Sigmoid colon (tissue), 7 donors: ENCODE results near the gene DNAJB14. TPM values are rescaled to one million over a fixed set of nuclear protein-coding genes. Genes with fewer than 3 reads are reported as not detected.
A peak's percentile ranks its signal among the peaks of the same experiment; 100 is the strongest.

Experiments used
- DNase-seq: peaks from one replicate; pipeline ENCODE4 v3.0.0-alpha.2; 2019
- H3K27ac ChIP-seq, 4 donors: fragments of 200-600 bp; sonication (generic); one replicate each; pipeline ENCODE4 v1.5.1; 2016 to 2019; ENCODE audit warnings: mild to moderate bottlenecking in 1 of 4
- H3K27me3 ChIP-seq, 3 donors: fragments of 200-600 bp; sonication (generic); one replicate each; pipeline ENCODE4 v1.5.1; 2019; ENCODE audit warnings: mild to moderate bottlenecking in 1 of 3
- H3K36me3 ChIP-seq, 4 donors: fragments of 200-600 bp; sonication (generic); one replicate each; pipeline ENCODE4 v1.5.1; 2016 to 2019
- H3K4me1 ChIP-seq, 4 donors: fragments of 200-600 bp; sonication (generic); one replicate each; pipeline ENCODE4 v1.5.1; 2017 to 2019
- H3K4me3 ChIP-seq, 4 donors: fragments of 200-600 bp; sonication (generic); one replicate each; pipeline ENCODE4 v1.5.1; 2017 to 2019; ENCODE audit warnings: mild to moderate bottlenecking in 2 of 4, moderate library complexity in 1 of 4
- H3K9me3 ChIP-seq, 4 donors: fragments of 200-600 bp in 3 of 4; sonication (generic) in 3 of 4; one replicate each; pipeline versions ENCODE4 v1.5.1 to v1.6.1; 2013 to 2019
- CTCF ChIP-seq, 4 experiments: fragments of 450-650 bp in 3 of 4; fragments of 200-600 bp in 1 of 4; IDR thresholded peaks; one replicate each; pipeline ENCODE4 v1.5.1; 2016 to 2019; ENCODE audit warnings: antibody characterized with exemption in 4 of 4, mild to moderate bottlenecking in 3 of 4, moderate library complexity in 2 of 4
- EP300 ChIP-seq, 4 donors: sonication (generic); formaldehyde crosslinking; IDR thresholded peaks; one replicate each; pipeline ENCODE4 v1.6.1; 2017; ENCODE audit warnings: antibody characterized with exemption in 4 of 4
- POLR2A ChIP-seq, 2 donors: fragments of 450-650 bp; IDR thresholded peaks; one replicate each; pipeline ENCODE4 v1.6.1; 2016; ENCODE audit warnings: antibody characterized with exemption in 2 of 2, mild to moderate bottlenecking in 2 of 2, moderate library complexity in 2 of 2
- POLR2AphosphoS5 ChIP-seq, 4 donors: sonication (generic); formaldehyde crosslinking; IDR thresholded peaks; one replicate each; pipeline ENCODE4 v1.6.1; 2017; ENCODE audit warnings: antibody characterized with exemption in 4 of 4
- WGBS, 2 donors: extraction: QIAGEN DNeasy Blood & Tissue Kit; methylation state at CpG; one replicate each; pipeline ENCODE4 v1.1.7; 2013; 5-methylcytosine and 5-hydroxymethylcytosine counted together
- intact Hi-C: fragments of 100-400 bp; cut with DNase I; formaldehyde crosslinking; loops from one replicate; pipeline ENCODE4 v1.15.1; 2023
- polyA plus RNA-seq, 3 donors: library from polyadenylated mRNA; stranded (reverse); fragments of 200-250 nt; gene quantifications; one replicate each; pipeline ENCODE4 v1.2.3, GENCODE V29; 2013
- total RNA-seq, 4 donors: library from RNA; depleted of rRNA; stranded (reverse); fragments of >200 nt; gene quantifications; one replicate each; pipeline ENCODE4 v1.1.0, GENCODE V29; 2016
- donor health status: healthy with polysubstance abuse.
- donor health status: Bipolar disorder and iron deficiency.
- donor health status: healthy.

Gene DNAJB14
- total and polyA plus RNA-seq, 7 donors = 9.0 to 53.9 (median 31.4) TPM

- Histone ChIP-seq H3K4me1 (no peaks in the 10 kb centered on the region), H3K9me3 (peaks cover 0 to 4% (median 0%) of the 10 kb centered on the region in 4 donors), H3K27me3 (no peaks in the 10 kb centered on the region), H3K36me3 (peaks cover 0 to 37% (median 4%) of the 10 kb centered on the region in 4 donors), H3K27ac (no peak overlapping the region), H3K4me3 (no peak overlapping the region)
- no peak for DNase-seq
- 78 to 95% methylated on average over 2 of the region's 2 CpGs for WGBS, 2 donors
- TF ChIP-seq EP300 (IDR thresholded peaks at IDR 0.05) (no peak), CTCF (IDR thresholded peaks at IDR 0.05) (no peak), POLR2AphosphoS5 (IDR thresholded peaks at IDR 0.05) (no peak), POLR2A (IDR thresholded peaks at IDR 0.05) (no peak)
- intact Hi-C loops = no loop called here
Observed at GRCh38 chr4:99915449-99915848, 31.0 kb downstream of the DNAJB14 start.

- peaks cover 0 to 38% (median 0%) of the 10 kb centered on the region in 4 donors for H3K36me3 ChIP-seq
- no peaks in the 10 kb centered on the region for H3K9me3 ChIP-seq
- H3K27ac ChIP-seq = peak overlapping the region; percentile 86 to 89 (median 88)
- DNase-seq = no peak
- H3K4me3 ChIP-seq = peak overlapping the region in 3 of 4 donors; percentile 73 to 87 (median 80)
- 94 to 96% methylated on average over 16 of the region's 16 CpGs for WGBS, 2 donors
- H3K4me1 ChIP-seq = peaks cover 0 to 44% (median 25%) of the 10 kb centered on the region in 4 donors
- H3K27me3 ChIP-seq = no peaks in the 10 kb centered on the region
- intact Hi-C loops = loop anchor here (2.0 to 10.0 kb wide), 3 partner anchors 37 to 970 kb away; partner anchors contain the start of genes DNAJB14 and EIF4E
- no peak for TF ChIP-seq EP300 (IDR thresholded peaks at IDR 0.05)
- TF ChIP-seq CTCF (IDR thresholded peaks at IDR 0.05) = no peak
- no peak for TF ChIP-seq POLR2A (IDR thresholded peaks at IDR 0.05)
- no peak for TF ChIP-seq POLR2AphosphoS5 (IDR thresholded peaks at IDR 0.05)
Observed at GRCh38 chr4:99894998-99895397, 51.4 kb downstream of the DNAJB14 start.

GRCh38 chr4:99894161-99894997 lies 52.0 kb downstream of the DNAJB14 start, which contains the start of gene LAMTOR3:
Gene LAMTOR3, minus strand, starts transcription at chr4:99894427. Its CDS starts 464 bp downstream, at chr4:99893963.
- peaks cover 0 to 38% (median 0%) of the 10 kb centered on the region in 4 donors for H3K36me3 ChIP-seq
- DNase-seq = peak; percentile 96
- intact Hi-C loops = loop anchor here (2.0 to 10.0 kb wide), 2 partner anchors 52 to 970 kb away; partner anchors contain the start of genes DNAJB14 and EIF4E
- peak within 1 kb of the TSS; percentile 73 to 89 (median 84) for H3K4me3 ChIP-seq
- H3K4me1 ChIP-seq = peaks cover 0 to 47% (median 25%) of the 10 kb centered on the region in 4 donors
- WGBS, 2 donors = 3 to 4% methylated on average over 40 of the region's 40 CpGs
- H3K27ac ChIP-seq = peak within 1 kb of the TSS; percentile 86 to 89 (median 88)
- no peaks in the 10 kb centered on the region for H3K27me3 ChIP-seq
- no peaks in the 10 kb centered on the region for H3K9me3 ChIP-seq
- TF ChIP-seq POLR2A (IDR thresholded peaks at IDR 0.05) = peak in 1 of 2 donors; percentile 6
- peak; percentile 54 to 86 (median 81) for TF ChIP-seq POLR2AphosphoS5 (IDR thresholded peaks at IDR 0.05)
- TF ChIP-seq EP300 (IDR thresholded peaks at IDR 0.05) = no peak

GRCh38 chr4:99893839-99894160 lies 52.6 kb downstream of the DNAJB14 start:
- Histone ChIP-seq H3K4me3 (peak overlapping the region; percentile 73 to 89 (median 84)), H3K27me3 (no peaks in the 10 kb centered on the region), H3K27ac (peak overlapping the region; percentile 86 to 89 (median 88)), H3K4me1 (peaks cover 0 to 53% (median 28%) of the 10 kb centered on the region in 4 donors), H3K36me3 (peaks cover 0 to 38% (median 0%) of the 10 kb centered on the region in 4 donors), H3K9me3 (no peaks in the 10 kb centered on the region)
- DNase-seq = no peak
- WGBS, 2 donors = 1 to 3% methylated on average over 12 of the region's 12 CpGs
- TF ChIP-seq POLR2AphosphoS5 (IDR thresholded peaks at IDR 0.05) (no peak), POLR2A (IDR thresholded peaks at IDR 0.05) (no peak), EP300 (IDR thresholded peaks at IDR 0.05) (no peak), CTCF (IDR thresholded peaks at IDR 0.05) (no peak)
- intact Hi-C loops = loop anchor here (2.0 to 10.0 kb wide), 2 partner anchors 53 to 969 kb away; partner anchors contain the start of genes DNAJB14 and EIF4E

- WGBS, 2 donors = 96% methylated on average over 8 of the region's 8 CpGs
- peaks cover 0 to 60% (median 32%) of the 10 kb centered on the region in 4 donors for H3K4me1 ChIP-seq
- no peaks in the 10 kb centered on the region for H3K27me3 ChIP-seq
- TF ChIP-seq POLR2AphosphoS5 (IDR thresholded peaks at IDR 0.05) (no peak), POLR2A (IDR thresholded peaks at IDR 0.05) (no peak), EP300 (IDR thresholded peaks at IDR 0.05) (no peak)
- intact Hi-C loops = loop anchor here (10.0 kb wide), 1 partner anchor 968 kb away; the partner anchor contains the start of gene EIF4E
- peak overlapping the region in 2 of 4 donors; percentile 73 to 87 for H3K4me3 ChIP-seq
- no peaks in the 10 kb centered on the region for H3K9me3 ChIP-seq
- H3K27ac ChIP-seq = peak overlapping the region in 3 of 4 donors; percentile 86 to 89 (median 89)
- peaks cover 0 to 30% (median 0%) of the 10 kb centered on the region in 4 donors for H3K36me3 ChIP-seq
- DNase-seq = no peak
Observed at GRCh38 chr4:99893029-99893428, 53.4 kb downstream of the DNAJB14 start.
